Duodenal mucosa (tissue), 2 donors: ENCODE measurements around the gene NFASC.

Experiments used
- H3K27ac ChIP-seq: one replicate; pipeline ENCODE4 v1.7.0; 2013; ENCODE audit warnings: low read depth, low read length
- H3K27me3 ChIP-seq, 2 donors: one replicate each; pipeline ENCODE4 v1.7.0; 2013; ENCODE audit warnings: low read length in 2 of 2, control low read depth in 1 of 2; ENCODE audit not compliant: insufficient read depth in 2 of 2, control insufficient read depth in 1 of 2
- H3K36me3 ChIP-seq, 2 donors: one replicate each; pipeline ENCODE4 v1.7.0; 2013; ENCODE audit warnings: low read length in 2 of 2, control low read depth in 1 of 2; ENCODE audit not compliant: insufficient read depth in 2 of 2, control insufficient read depth in 1 of 2
- H3K4me1 ChIP-seq, 2 donors: one replicate each; pipeline ENCODE4 v1.7.0; 2013; ENCODE audit warnings: low read length in 2 of 2, control low read depth in 1 of 2; ENCODE audit not compliant: insufficient read depth in 2 of 2, control insufficient read depth in 1 of 2
- H3K4me3 ChIP-seq, 2 donors: one replicate each; pipeline ENCODE4 v1.7.0; 2013; ENCODE audit warnings: low read length in 2 of 2, low read depth in 1 of 2
- H3K9ac ChIP-seq, 2 donors: one replicate each; pipeline ENCODE4 v1.7.0; 2013; ENCODE audit warnings: low read length in 2 of 2, low read depth in 1 of 2
- H3K9me3 ChIP-seq, 2 donors: one replicate each; pipeline ENCODE4 v1.7.0; 2013; ENCODE audit warnings: low read length in 2 of 2, control low read depth in 1 of 2; ENCODE audit not compliant: control insufficient read depth in 1 of 2

NFASC gene

DNA sequence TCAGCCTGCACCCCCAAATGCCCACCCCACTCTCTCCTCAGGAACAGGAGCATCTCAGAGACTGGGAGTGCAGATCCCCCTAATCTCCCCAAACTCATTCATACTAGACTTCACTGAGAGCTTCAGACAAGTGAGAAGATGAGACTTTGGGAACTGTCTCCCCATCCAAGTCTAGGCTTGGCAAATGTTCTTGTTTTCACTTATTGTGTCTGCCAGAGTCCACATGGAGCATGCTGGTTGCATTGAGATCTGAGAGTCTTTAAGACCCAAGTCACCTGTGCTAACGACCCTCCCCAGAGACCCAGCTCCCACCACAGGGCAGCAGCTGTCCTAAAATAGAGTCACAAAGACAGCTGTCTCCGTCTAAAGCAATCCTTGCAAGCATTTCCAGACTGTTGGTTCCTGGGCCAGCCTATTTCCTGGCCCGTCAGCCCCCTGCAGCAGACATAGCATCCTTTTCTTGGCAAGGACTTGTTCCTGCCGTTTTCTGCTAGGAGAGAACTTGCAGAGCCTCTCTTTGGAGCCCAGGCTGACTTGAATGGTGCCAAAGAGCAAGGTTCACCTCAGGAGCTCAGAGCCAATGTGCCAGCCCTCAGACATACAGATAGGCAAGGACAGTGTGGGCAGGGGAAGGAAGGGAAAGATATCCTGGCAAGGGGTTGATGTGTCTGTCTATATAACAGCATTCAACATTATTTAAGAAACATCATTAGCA, 170.5 kb downstream of the NFASC start:
- Histone ChIP-seq H3K27ac (no peak overlapping the region), H3K36me3 (no peaks in the 10 kb centered on the region), H3K4me1 (no peaks in the 10 kb centered on the region), H3K9ac (no peak overlapping the region), H3K4me3 (no peak overlapping the region), H3K9me3 (no peaks in the 10 kb centered on the region), H3K27me3 (peaks cover 38 to 45% of the 10 kb centered on the region in 2 donors)

DNA sequence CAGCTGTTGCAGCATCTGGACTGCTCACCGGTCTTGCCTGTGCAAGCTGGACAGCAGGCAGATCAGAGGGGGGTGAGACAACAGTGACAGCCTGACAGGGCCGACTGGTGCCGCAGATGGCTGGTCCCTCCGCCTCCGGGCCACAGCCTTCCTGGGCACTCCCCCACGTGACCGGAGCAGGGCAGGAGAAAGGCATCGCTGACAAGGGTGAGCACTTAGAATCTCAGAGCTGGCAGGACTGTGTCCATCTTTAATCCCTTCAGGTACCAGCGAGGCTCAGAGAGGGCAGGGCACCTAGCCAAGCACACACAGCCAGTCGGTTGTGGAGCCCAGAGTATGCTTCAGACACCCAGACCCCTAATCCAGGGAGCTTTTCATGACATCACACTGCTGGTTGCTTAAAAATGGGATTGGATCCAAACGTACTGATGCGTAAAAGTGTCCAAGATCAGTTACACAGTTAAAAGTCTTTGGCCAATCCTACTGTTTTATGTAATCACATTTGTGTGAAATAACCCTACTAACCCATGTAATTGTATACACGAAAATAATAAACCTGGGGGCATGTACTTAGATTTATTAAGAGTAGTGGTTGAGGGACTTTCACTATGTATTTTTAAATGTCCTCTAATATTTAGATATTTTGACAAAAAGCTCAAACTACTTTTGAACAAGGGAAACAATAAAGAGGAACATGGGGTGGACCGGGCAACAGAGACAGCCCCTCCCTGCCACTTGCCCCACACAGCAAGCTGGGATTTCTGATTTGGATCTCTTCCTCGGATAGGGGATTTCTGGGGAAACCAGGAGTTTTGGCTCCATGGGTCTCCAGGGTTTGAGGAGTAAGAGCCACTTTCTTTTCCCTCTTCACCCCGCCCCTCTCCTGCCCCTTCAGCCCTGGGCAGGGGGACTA, 171.6 kb downstream of the NFASC start:
- Histone ChIP-seq H3K9ac (no peak overlapping the region), H3K4me1 (no peaks in the 10 kb centered on the region), H3K36me3 (no peaks in the 10 kb centered on the region), H3K27me3 (peaks cover 45 to 56% of the 10 kb centered on the region in 2 donors), H3K27ac (no peak overlapping the region), H3K9me3 (no peaks in the 10 kb centered on the region), H3K4me3 (no peak overlapping the region)

DNA sequence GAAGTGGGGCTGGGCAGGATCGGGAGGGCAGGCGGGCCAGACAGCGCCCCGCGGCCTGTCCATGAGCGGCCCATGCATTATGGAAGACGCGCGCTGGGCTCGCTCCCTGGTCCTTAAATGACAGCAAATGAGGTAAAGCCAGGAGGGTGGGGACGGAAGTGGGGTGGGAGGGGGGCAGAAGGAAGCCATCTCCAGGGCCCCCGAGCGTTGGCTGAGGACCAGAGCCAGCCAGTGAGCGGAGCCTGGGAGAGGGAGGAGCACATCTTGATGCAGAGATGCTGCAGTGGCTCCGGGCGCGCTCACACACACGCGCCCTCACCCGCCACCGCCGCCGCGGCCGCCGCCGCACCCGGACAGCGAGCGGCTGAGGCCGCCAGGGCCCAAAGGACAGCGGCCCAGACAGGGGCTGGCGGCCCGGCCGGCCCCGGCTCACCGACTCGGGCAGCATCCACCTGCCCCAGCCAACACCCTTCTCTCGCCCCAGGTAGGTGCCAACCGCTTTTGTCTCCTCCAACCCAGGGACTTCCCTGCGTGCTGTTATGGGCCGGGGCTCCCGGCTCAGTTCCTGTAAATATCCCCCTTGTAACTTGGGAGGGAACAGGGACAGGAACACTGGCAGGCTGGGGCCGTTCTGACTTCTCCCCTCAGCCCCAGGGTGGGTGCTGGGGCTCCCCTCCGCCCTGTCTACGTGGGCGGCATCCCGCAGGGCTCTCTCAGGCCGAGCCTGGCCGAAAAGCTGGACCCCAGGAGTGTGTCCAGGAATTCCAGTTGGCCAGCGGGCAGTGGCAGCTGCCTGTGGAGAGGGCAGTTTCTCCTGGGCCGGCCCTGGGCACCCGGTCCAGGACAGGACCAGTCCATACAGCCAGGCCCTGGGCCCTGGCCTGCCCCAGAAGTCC, 172.5 kb downstream of the NFASC start, which contains the start of gene CNTN2:
TSS of gene CNTN2 (plus strand) at position 302 of the 896 bp plus-strand sequence. CDS start 9,974 bp downstream, outside the sequence.
- Histone ChIP-seq H3K9ac (no peak within 1 kb of the TSS), H3K27me3 (peaks cover 49 to 58% of the 10 kb centered on the region in 2 donors), H3K4me1 (no peaks in the 10 kb centered on the region), H3K36me3 (no peaks in the 10 kb centered on the region), H3K9me3 (no peaks in the 10 kb centered on the region), H3K4me3 (no peak within 1 kb of the TSS), H3K27ac (no peak within 1 kb of the TSS)

DNA sequence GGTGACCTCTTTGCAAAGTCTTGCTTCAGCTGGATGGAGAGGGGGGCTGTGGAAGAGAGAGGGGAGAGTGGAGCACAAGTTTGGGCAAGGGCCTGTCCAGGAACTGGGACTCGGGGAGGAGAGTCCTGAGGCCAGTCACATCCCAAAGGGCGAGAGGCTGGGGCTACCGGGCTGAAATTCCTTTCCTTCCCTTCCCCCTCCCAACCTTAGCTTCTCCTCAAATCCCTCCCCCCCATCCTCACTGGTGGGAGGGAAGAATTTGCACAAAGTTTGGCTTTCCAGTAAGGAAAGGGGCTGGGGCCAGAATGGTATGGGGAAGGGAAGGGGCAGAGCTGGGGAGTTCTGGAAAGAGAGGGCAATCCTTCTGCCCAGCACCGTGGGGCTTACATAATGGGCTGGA, 173.2 kb downstream of the NFASC start:
- Histone ChIP-seq H3K36me3 (no peaks in the 10 kb centered on the region), H3K4me3 (no peak overlapping the region), H3K4me1 (no peaks in the 10 kb centered on the region), H3K27ac (no peak overlapping the region), H3K9ac (no peak overlapping the region), H3K9me3 (no peaks in the 10 kb centered on the region), H3K27me3 (peaks cover 49 to 58% of the 10 kb centered on the region in 2 donors)

DNA sequence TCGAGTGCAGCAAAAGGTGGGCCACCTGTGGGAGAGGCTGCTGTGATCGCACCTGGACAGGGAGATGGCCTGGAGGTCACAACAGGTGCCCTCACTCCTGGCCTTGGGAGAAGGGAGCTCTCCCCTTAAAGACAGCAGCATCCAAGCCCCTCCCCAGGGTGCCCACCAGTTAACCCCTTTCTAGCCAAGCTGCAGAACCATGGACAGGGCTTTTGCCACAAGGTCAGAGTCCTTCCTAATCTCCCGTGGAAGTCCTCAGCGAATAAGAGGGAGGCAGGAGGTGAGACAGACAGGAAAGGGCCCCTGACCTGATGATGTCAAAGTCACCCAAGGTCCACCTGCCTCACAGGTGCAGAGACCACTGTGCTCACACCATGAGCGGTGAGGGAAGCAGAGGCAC, 174.1 kb downstream of the NFASC start:
- Histone ChIP-seq H3K9me3 (no peaks in the 10 kb centered on the region), H3K9ac (no peak overlapping the region), H3K4me1 (no peaks in the 10 kb centered on the region), H3K27me3 (peaks cover 49 to 58% of the 10 kb centered on the region in 2 donors), H3K27ac (no peak overlapping the region), H3K4me3 (no peak overlapping the region), H3K36me3 (no peaks in the 10 kb centered on the region)

DNA sequence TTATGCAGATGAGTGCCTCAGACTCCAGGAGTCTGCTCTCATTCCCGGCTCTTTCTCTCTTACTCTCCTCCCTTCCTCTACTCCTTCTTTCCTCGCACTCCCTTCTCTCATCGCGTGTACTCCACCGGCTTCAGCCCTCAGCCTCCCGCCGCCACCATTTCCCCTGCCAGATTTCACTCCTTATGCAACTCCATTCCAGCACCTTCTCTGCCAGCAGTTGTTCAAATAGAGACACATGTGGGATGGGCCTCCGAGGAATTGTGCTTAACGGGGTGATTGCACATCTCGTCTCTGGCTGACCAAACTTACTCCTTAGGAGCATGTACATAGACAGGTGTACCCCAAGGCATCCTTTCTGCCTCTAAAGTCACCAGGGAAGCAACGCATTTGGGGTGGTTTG, 174.5 kb downstream of the NFASC start:
- Histone ChIP-seq H3K4me3 (no peak overlapping the region), H3K9ac (no peak overlapping the region), H3K9me3 (no peaks in the 10 kb centered on the region), H3K27ac (no peak overlapping the region), H3K36me3 (no peaks in the 10 kb centered on the region), H3K4me1 (no peaks in the 10 kb centered on the region), H3K27me3 (peaks cover 49 to 58% of the 10 kb centered on the region in 2 donors)

DNA sequence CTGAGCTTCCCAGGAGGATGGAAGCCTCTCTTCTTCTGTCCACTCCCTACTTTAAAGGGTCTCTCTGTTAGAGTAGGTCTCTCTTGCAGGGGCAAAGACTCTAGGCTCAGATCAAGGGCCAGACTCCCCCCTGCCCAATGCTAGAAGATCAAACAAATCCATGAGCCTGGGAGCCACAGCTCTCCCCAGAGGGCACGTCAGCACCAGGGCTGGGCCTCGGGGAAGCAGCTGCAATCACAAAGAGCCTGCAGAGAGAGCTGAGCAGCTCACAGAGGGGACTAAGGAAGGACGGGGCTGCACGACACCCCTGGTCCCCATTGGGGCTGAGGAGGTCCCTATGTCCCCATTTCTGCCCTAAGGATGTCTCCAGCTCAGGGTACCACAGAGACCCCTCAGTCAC, 176.2 kb downstream of the NFASC start:
- Histone ChIP-seq H3K36me3 (no peaks in the 10 kb centered on the region), H3K4me1 (no peaks in the 10 kb centered on the region), H3K4me3 (no peak overlapping the region), H3K27ac (no peak overlapping the region), H3K9me3 (no peaks in the 10 kb centered on the region), H3K27me3 (peaks cover 39 to 49% of the 10 kb centered on the region in 2 donors), H3K9ac (no peak overlapping the region)

DNA sequence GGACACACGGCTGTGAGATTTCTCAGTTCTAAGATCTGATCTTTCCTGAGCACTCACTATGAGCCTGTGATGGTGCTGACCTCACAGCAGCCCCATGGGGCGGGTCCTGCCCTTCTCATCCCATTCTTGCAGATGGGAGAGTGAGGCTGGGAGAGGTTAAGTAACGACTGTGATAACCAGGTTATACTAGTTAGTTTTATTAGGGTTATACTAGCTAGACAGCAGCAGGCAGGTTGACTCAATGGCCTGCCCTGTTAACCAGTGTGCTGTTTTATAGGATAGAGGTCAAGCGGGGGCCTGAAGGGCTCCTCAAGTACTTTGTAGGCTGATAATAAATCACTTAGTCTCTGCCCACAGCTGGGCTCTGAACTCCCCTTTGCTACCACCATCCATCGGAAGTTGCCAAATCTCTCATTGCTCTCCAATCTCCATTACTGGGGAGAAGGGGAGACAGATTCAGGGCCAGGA, 177.1 kb downstream of the NFASC start:
- Histone ChIP-seq H3K4me3 (no peak overlapping the region), H3K27ac (no peak overlapping the region), H3K4me1 (no peaks in the 10 kb centered on the region), H3K36me3 (no peaks in the 10 kb centered on the region), H3K9me3 (no peaks in the 10 kb centered on the region), H3K27me3 (peaks cover 35 to 41% of the 10 kb centered on the region in 2 donors), H3K9ac (no peak overlapping the region)

DNA sequence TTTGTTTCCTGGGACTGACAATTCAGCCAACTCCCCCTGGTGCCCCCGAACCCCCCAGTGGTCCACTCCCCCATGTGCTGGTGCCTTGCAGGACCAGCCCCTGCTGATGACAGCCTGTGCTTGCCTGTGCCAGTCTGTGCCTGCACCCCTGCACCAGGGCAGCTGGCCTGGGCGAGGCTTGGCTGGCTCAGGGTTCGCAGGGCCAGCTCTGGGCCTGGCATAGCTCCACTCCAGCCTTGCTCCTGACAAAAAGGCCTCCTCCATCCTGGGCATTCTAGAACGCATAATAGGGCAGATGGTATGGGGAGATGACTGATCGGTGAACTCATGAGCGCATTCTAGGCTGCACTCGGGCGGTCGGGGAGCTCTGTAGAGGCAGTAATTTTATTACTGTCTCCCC, 177.7 kb downstream of the NFASC start:
- Histone ChIP-seq H3K27ac (no peak overlapping the region), H3K4me3 (no peak overlapping the region), H3K4me1 (no peaks in the 10 kb centered on the region), H3K27me3 (peaks cover 35 to 41% of the 10 kb centered on the region in 2 donors), H3K9ac (no peak overlapping the region), H3K9me3 (no peaks in the 10 kb centered on the region), H3K36me3 (no peaks in the 10 kb centered on the region)
